Adrenal gland (tissue), 12 donors: ENCODE measurements around the gene ATP12A. TPM values are rescaled to one million over a fixed set of nuclear protein-coding genes. Genes with fewer than 3 reads are reported as not detected.

Source experiments
- DNase-seq, 7 donors: peaks; one replicate each; pipeline ENCODE4 v3.0.0-alpha.2; 2019 to 2020
- H3K27ac ChIP-seq, 5 donors: fragments of 200-600 bp; sonication (generic) in 4 of 5; 1 replicate in 3 of 5; 2 replicates in 2 of 5; pipeline versions ENCODE4 v1.5.1 to v1.8.0; 2016 to 2020; ENCODE audit warnings: mild to moderate bottlenecking in 1 of 5
- H3K27me3 ChIP-seq: fragments of 200-600 bp; 2 replicates; pipeline ENCODE4 v1.8.0; 2021
- H3K36me3 ChIP-seq, 2 donors: fragments of 200-600 bp; replicated peaks in 1 of 2; 1 replicate in 1 of 2; 2 replicates in 1 of 2; pipeline versions ENCODE4 v1.5.1 to v1.8.0; 2018 to 2022
- H3K4me1 ChIP-seq, 2 donors: fragments of 200-600 bp; replicated peaks in 1 of 2; 1 replicate in 1 of 2; 2 replicates in 1 of 2; pipeline versions ENCODE4 v1.5.1 to v1.8.0; 2018 to 2021
- H3K4me3 ChIP-seq, 4 donors: fragments of 200-600 bp; sonication (generic) in 3 of 4; one replicate each; pipeline ENCODE4 v1.5.1; 2016 to 2018
- H3K9me3 ChIP-seq, 3 donors: fragments of 200-600 bp; sonication (generic) in 1 of 3; replicated peaks in 1 of 3; 1 replicate in 2 of 3; 2 replicates in 1 of 3; pipeline versions ENCODE4 v1.5.1 to v1.8.0; 2016 to 2021
- POLR2A ChIP-seq, 2 donors: fragments of 450-650 bp; IDR thresholded peaks; one replicate each; pipeline ENCODE4 v1.6.1; 2017; ENCODE audit warnings: antibody characterized with exemption in 2 of 2, mild to moderate bottlenecking in 2 of 2, moderate library complexity in 1 of 2
- WGBS, 4 donors: extraction: QIAGEN DNeasy Blood & Tissue Kit in 2 of 4; methylation state at CpG; one replicate each; pipeline versions ENCODE4 v1.1.5 to v1.1.7; 2013 to 2017; 5-methylcytosine and 5-hydroxymethylcytosine counted together
- intact Hi-C, 2 donors: fragments of 100-400 bp; cut with DNase I; formaldehyde crosslinking; loops; one replicate each; pipeline versions ENCODE4 v1.14.1 to v1.15.0; 2022 to 2023
- polyA plus RNA-seq, 3 donors: library from polyadenylated mRNA; stranded (reverse); fragments of 200-250 nt in 2 of 3; fragments of 350-450 nt in 1 of 3; fragmentation: Illumina TruSeq in 1 of 3; extraction: RNeasy Lipid Tissue Mini Kit (QIAGEN cat#74804) in 1 of 3; gene quantifications; one replicate each; pipeline ENCODE4 v1.2.3, GENCODE V29; 2013 to 2014
- total RNA-seq, 9 donors: library from RNA; depleted of rRNA in 4 of 9; stranded (reverse); fragments of >200 nt in 4 of 9; fragments of 120-200 nt in 1 of 9; fragmentation: NEBNext Ultra II Directional in 1 of 9; extraction: Animal tissue kit (Norgen Biotek cat#: 25700) in 1 of 9; gene quantifications; one replicate each; pipeline versions ENCODE4 v1.1.0 to v1.2.4, GENCODE V29; 2013 to 2023
- TF ChIP-seq, protein P1 (sequence below), 6 experiments: fragments of 450-650 bp in 4 of 6; fragments of 200-600 bp in 2 of 6; sonication (generic) in 1 of 6; IDR thresholded peaks; 1 replicate in 5 of 6; 2 replicates in 1 of 6; pipeline versions ENCODE4 v1.5.1 to v1.8.0; 2016 to 2021; ENCODE audit warnings: antibody characterized with exemption in 6 of 6, mild to moderate bottlenecking in 2 of 6, moderate library complexity in 1 of 6
- donor health status: healthy with polysubstance abuse.
- donor health status: Bipolar disorder and iron deficiency.
- donor health status: DM: yes; HTN: yes; CAD: no.
- donor health status: DM: no; HTN: no; CAD: no.
- donor health status: DM: no; HTN: no; CAD: no.
- donor health status: DM: yes; HTN: yes; CAD: no.

ATP12A gene
- total and polyA plus RNA-seq, 12 donors = 0.04 to 0.06 TPM; not detected in 10

DNA sequence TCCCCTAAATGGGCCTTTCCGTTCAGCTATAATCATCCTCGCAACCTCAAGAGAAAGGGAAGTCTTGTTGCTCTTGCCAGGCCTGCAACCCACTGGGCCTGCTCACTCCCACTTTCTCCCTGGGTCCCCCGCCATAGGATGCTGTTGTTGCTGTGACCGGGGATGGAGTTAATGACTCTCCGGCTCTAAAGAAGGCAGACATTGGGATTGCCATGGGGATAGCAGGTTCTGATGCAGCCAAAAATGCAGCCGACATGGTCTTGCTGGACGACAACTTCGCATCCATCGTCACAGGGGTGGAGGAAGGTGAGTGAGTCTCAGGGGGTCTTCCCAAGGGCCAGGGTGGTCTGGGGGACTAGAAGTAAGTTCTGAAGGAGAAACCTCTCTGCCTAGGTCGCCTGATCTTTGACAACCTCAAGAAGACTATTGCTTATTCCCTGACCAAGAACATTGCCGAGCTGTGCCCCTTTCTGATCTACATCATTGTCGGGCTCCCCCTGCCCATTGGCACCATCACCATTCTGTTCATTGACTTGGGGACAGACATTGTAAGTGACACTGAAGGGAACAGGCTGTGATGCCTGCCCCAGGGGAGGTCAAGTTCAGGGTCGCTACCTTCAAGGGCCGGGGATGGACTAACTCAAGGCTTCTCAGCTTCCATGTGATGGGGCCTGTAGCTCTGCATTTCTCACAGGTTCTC is 26.8 kb downstream of the ATP12A start:
- no peak for TF ChIP-seq POLR2A (IDR thresholded peaks at IDR 0.05)
- TF ChIP-seq, protein P1, sequence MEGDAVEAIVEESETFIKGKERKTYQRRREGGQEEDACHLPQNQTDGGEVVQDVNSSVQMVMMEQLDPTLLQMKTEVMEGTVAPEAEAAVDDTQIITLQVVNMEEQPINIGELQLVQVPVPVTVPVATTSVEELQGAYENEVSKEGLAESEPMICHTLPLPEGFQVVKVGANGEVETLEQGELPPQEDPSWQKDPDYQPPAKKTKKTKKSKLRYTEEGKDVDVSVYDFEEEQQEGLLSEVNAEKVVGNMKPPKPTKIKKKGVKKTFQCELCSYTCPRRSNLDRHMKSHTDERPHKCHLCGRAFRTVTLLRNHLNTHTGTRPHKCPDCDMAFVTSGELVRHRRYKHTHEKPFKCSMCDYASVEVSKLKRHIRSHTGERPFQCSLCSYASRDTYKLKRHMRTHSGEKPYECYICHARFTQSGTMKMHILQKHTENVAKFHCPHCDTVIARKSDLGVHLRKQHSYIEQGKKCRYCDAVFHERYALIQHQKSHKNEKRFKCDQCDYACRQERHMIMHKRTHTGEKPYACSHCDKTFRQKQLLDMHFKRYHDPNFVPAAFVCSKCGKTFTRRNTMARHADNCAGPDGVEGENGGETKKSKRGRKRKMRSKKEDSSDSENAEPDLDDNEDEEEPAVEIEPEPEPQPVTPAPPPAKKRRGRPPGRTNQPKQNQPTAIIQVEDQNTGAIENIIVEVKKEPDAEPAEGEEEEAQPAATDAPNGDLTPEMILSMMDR (IDR thresholded peaks at IDR 0.05) = no peak
- Histone ChIP-seq H3K9me3 (no peaks in the 10 kb centered on the region), H3K4me1 (no peaks in the 10 kb centered on the region), H3K27ac (no peak overlapping the region), H3K4me3 (no peak overlapping the region), H3K36me3 (no peaks in the 10 kb centered on the region), H3K27me3 (no peaks in the 10 kb centered on the region)
- 90 to 92% (median 91%) methylated on average over 12 to 14 of the region's 14 CpGs for WGBS, 4 donors
- intact Hi-C loops = no loop called here
- DNase-seq = no peak

GRCh38 chr13:24709186-24709913 is 29.1 kb downstream of the ATP12A start:
- Histone ChIP-seq H3K27ac (no peak overlapping the region), H3K4me3 (no peak overlapping the region), H3K4me1 (peaks cover 0 to 3% of the 10 kb centered on the region in 2 donors), H3K36me3 (no peaks in the 10 kb centered on the region), H3K9me3 (no peaks in the 10 kb centered on the region), H3K27me3 (no peaks in the 10 kb centered on the region)
- intact Hi-C loops = no loop called here
- WGBS, 4 donors = 69 to 84% (median 75%) methylated on average over 14 to 18 of the region's 18 CpGs
- no peak for TF ChIP-seq POLR2A (IDR thresholded peaks at IDR 0.05)
- TF ChIP-seq, protein P1 (IDR thresholded peaks at IDR 0.05) = no peak
- no peak for DNase-seq

DNA sequence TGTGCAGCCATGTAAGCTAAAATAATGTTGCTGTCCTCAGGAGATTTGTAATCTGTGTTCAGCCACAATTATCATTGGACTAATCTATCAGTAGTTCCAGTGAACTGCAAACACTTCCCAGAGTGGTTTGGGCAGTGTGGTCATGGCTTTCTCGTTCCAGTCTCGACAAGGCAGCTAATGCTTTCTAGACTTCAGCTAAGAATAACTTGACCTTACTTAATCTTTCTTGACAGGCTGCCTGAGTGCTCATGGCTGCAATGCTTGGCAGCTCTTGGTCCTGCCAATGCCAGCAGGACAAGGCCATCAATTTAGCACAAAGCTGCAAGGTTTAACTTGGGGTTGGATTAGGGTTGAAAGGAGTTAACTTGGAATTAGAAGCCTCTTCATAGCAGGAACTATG is 32.8 kb downstream of the ATP12A start:
- intact Hi-C loops = no loop called here
- no peak for TF ChIP-seq POLR2A (IDR thresholded peaks at IDR 0.05)
- TF ChIP-seq, protein P1 (IDR thresholded peaks at IDR 0.05) = no peak
- H3K9me3 ChIP-seq = no peaks in the 10 kb centered on the region

GRCh38 chr13:24716011-24716410 is 35.8 kb downstream of the ATP12A start:
- 50 to 75% (median 63%) methylated on average over 5 of the region's 5 CpGs for WGBS, 4 donors
- Histone ChIP-seq H3K9me3 (no peaks in the 10 kb centered on the region), H3K4me1 (peaks cover 0 to 3% of the 10 kb centered on the region in 2 donors), H3K36me3 (no peaks in the 10 kb centered on the region), H3K27ac (no peak overlapping the region), H3K27me3 (no peaks in the 10 kb centered on the region), H3K4me3 (no peak overlapping the region)
- TF ChIP-seq, protein P1 (IDR thresholded peaks at IDR 0.05) = no peak
- no peak for TF ChIP-seq POLR2A (IDR thresholded peaks at IDR 0.05)
- intact Hi-C loops = no loop called here
- no peak for DNase-seq

More for the DNA sequence above, 32.8 kb downstream of the ATP12A start:
- Histone ChIP-seq H3K27me3 (no peaks in the 10 kb centered on the region), H3K27ac (no peak overlapping the region), H3K36me3 (no peaks in the 10 kb centered on the region), H3K4me3 (no peak overlapping the region), H3K4me1 (peaks cover 0 to 3% of the 10 kb centered on the region in 2 donors)
- 13 to 21% (median 15%) methylated on average over 2 of the region's 2 CpGs for WGBS, 4 donors
- DNase-seq = peak in 5 of 7 donors; percentile 20 to 68 (median 46)
